HG03439 (cell line): ENCODE results near the gene RPTOR.
A peak's percentile ranks its signal among the peaks of the same experiment; 100 is the strongest.

ENCODE experiments used
- ATAC-seq: cut with Tn5 transposase; IDR thresholded peaks from one replicate; pipeline ENCODE4 v1.9.1; 2021; ENCODE audit warnings: mild to moderate bottlenecking, moderate library complexity; ENCODE audit not compliant: unreplicated experiment

RPTOR gene

DNA sequence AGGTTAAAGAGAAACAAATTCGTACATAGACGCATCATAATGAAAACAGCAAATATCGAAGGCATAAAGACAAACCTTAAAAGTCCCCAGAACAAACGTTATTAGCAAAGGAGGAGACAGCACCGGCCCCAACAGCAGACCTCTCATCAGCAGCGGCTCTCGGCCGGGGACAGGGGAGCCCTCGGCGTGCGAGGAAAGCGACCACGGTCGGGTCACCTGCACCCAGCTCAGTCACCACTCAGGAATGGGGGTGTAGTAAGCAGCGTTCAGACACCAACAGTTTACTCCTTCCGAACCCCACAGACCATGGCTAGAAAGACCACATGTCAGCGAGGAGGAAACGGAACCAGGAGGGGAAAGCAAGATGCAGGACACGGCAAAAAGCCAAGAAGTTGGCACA is 337.7 kb downstream of the RPTOR start:
- ATAC-seq = no peak

DNA sequence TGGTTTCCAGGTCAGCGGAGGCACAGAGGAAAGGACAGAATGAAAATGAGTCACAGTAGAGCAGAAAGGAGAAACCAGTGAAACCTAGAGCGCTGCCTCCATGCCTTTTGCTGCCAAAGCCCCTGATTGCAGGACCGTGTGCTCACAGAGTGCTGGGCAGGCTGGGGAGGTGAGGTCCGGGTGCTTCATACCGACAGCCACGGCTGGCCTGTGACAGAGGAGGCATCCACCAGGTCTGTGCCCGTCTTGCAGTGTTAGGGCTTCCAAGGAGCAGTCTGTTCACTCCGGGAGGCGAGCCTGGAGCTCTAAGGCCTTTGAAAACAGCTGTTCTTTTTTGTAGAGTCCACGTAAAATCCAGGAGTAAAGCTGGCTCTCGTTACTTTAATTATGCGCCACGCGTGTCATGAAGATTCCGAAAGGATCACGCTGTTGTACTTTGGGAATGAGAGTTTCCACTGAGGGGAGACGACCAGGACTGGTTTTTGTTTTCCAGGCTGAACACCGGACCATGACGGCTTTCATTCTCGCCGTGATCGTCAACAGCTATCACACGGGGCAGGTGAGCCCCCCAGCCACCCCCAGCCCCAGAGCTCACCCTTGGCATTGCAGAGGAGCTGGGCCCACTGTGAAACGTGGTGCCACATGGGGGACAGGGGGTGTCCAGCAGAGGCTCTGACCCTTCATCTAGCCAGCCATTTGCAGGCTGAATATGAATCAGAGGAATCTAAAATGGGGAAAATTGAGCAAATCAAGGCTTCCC is 338.5 kb downstream of the RPTOR start:
- no peak for ATAC-seq

- no peak for ATAC-seq
Measured at GRCh38 chr17:80883831-80884735, 339.4 kb downstream of the RPTOR start.

GRCh38 chr17:80884811-80885210 is 340.2 kb downstream of the RPTOR start:
- no peak for ATAC-seq

DNA sequence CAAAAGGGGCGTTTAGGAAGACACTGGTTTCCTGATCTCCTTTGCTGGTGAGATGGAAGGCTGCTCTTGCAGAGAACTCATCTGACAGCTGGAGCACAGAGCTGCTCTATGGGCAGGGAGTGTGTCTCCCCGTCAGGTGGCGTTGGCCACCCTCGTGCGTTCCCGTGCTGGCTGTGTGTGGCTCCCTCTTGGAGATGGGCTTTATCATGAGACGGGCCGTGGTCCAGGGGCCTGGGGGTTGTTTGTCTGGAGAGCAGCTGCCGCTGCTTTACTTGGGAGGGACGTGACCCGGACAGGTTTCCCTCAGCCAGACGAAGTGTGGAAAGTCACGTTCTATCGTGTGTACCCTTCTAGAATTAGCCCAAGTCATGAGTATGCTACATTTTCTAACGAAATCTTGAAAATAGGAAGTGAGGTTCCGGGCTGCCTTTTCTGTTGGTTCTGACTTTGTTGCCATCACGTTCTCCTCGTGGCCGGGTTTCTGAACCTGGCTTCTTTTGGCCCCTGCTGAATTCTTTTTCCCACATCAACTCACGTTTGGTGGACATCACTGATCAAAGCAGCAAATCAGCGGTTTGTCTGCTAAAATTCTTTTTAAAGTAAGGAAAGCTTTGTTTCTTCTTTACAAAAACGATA is 341.4 kb downstream of the RPTOR start:
- no peak for ATAC-seq

GRCh38 chr17:80886641-80887573 is 342.3 kb downstream of the RPTOR start:
- ATAC-seq = no peak

GRCh38 chr17:80887639-80888175 is 343.1 kb downstream of the RPTOR start:
- no peak for ATAC-seq

GRCh38 chr17:80888276-80889160 is 343.9 kb downstream of the RPTOR start:
- no peak for ATAC-seq

DNA sequence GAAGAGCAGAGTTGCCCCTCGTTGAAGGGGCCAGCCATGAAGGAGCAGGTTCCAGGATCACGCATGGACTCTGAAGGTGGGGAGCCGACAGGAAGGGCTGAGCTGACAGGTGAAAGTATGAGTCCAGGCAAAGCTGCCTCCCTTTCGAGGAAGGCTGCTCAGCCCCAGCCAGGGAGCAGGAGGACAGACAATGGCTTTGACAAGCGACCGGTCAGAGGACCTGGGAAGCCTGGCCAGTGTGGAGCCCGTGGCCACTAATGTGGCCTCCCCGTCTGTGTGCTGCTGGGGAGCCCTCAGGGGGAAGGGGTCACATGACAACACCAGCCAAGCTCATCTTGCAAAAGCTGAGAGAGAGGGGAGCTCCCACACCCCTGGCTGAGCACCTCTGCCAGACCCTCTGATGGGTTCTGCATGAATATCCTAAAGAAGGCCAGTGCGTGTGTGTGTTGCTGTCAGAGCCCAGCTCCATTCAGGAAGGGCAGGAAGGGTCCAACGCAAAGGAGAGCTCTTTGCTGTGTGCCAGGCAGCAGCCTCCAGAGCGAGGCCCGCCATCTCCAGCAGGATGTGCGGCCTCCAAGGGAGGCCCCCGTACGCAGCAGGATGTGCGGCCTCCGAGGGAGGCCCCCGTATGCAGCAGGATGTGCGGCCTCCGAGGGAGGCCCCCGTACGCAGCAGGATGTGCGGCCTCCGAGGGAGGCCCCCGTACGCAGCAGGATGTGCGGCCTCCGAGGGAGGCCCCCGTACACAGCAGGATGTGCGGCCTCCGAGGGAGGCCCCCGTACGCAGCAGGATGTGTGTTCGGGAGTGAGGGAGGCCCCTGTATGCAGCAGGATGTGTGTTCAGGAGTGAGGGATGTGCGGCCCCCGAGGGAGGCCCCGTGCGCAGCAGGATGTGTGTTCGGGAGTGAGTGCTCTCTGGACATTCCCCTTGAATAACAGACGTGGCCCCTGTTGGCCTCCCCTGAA is 344.9 kb downstream of the RPTOR start:
- no peak for ATAC-seq

DNA sequence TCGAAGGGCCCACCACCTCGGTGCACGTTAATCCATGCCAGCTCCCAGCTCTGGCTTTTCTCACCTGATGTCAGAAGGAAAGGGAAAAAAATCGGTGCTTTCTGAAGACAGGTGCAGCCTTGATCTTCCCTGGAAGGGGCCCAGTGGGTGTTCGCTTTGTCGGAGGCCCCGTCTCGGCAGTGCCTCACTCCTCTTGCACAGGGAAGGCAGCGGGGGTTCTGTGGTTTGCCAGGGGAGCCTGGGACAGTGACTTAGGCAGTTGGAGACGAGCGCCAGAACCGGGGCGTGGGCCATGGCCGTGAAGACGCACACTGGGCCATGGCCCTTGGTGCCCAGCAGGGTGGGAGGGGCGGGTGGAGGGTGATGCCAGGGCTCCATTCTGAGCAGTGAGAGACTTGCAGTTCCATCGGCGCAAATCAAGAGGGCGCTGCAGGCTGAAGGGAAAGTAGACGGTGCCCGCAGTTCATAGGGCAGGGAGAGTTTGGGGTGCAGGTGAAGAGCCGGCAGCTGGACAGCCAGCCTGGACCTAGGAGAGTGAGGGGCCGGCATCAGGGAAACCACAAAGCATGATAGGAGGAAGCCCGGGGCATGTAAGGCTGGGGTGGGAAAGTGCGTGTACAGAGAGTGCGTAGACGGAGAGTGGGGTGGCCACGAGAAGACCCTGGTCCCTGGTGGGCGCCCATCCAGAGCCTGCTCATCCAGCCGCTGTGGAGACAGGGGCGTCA is 345.7 kb downstream of the RPTOR start:
- no peak for ATAC-seq

DNA sequence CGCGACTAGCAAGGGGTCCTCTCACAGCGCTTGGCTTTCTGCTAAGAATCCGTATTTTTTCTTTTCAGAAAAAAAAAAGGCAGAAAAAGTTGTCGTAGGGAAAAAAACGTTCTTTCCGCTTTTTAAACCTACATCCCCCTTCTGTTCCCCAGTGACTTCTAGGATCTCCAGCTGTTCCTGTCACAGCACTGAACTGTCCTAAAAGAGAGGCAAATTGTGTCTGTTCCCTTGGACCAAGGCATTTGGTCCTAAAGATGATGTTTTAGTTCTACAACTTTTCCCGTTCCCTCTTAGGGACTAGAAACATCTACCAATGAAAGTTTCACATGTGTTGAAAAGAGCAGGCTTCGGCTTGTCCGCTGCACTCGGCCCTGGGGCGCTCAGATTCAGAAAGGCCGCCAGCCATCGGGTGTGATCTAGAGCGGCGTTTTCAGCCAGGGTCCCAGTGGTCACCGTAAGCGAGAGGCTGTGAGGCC is 346.3 kb downstream of the RPTOR start:
- no peak for ATAC-seq

DNA sequence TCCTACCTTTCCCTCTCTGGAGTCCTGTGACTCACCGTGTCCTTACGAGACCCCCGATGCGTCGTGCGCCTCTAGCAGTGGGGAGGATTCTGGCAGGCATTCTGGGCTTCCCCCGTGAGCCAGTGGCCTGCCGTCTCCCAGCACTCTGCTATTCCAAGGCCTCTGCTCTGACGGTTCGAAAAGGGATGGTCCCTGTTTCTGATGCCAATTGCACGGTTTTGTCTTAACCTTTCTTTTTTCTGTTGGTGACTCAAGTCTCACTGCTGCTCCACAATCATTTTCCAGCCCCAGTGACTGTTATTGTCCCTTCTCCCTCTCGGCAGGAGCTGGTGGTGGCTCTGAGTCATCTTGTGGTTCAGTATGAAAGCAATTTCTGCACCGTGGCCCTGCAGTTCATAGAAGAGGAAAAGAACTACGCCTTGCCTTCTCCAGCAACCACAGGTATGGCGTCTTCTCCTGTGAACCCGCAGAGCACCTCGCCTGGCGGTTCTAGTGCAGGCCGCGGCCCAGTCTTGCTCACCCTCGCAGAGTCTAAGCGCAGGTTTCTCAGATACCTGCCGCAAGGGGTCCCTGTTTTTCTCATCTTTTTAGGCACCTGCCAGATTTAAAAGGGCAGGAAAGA is 346.9 kb downstream of the RPTOR start:
- ATAC-seq = peak; percentile 37

DNA sequence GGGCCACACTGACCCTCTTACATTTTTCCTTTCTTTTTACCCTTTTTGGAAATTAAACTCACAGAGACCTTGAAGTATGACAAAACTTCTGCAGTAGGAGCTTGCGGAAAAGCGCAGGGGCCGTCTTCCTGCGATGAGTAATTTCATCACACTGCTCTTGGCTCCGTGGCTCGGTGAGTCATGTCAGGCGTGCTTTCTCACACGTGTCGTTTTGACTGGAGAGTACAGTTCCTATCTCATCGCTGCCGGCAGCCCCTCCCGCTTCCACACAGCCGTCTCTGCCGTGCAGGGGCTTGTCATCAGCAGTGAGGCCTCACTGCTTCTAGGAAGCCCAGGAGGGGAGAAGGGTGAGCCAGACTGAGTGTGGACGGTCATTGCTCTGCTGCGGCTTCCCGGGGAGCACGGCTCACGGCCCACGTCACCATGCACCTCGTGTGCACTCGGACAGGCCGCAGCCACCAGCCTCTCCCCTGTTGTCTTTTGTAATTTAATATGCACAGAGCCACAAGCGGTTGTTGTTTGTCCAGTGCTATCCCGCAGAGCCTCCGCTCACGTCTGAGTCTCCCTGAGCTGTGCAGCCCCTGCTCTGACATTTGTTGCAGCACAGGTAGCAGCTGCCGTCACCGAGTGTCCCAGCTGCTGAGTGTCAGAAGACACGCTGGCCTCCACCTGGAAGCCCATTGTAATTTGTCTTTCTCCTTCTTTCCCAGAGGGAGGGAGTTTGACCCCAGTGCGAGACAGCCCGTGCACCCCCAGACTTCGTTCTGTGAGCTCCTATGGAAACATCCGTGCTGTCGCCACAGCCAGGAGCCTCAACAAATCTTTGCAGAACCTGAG is 347.6 kb downstream of the RPTOR start:
- peak; percentile 57 for ATAC-seq

DNA sequence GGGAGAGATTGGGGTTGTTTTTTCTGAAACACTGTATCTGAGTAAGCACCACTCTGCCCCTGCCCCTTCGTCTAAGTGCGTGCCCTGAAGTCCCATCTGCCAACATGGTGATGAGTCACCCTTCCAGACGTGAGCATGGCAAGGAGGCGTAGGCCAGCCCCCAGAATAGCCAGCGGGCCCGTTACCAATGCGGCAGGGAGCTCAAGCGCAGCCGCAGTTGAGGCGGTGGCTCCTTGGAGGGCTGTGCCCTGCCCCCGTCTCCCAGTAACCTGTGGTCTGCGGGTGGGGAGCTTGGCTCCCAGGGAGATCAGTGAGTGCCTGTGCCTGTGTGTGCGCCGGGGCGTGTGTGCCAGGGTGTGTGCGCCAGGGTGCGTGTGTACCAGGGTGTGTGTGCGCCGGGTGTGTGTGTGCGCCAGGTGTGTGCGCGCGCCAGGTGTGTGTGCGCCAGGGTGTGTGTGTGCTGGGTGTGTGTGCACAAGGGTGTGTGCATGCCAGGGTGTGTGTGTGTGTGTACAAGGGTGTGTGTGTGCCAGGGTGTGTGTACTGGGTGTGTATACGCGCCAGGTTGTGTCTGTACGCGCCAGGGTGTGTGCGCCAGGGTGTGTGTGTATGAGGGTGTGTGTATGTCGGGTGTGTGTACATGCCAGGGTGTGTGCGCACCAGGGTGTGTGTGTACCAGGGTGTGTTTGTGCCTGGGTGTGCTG is 348.4 kb downstream of the RPTOR start:
- ATAC-seq = no peak
